DND-41 (cell line): ENCODE data around the gene PAK3.

Experiments
- EZH2 ChIP-seq: IDR thresholded peaks from 3 replicates; pipeline ENCODE4 v1.6.1; 2012; ENCODE audit warnings: borderline replicate concordance, low read depth, mild to moderate bottlenecking, moderate library complexity, low read length, inconsistent platforms; ENCODE audit not compliant: severe bottlenecking
- TF ChIP-seq, protein P1 (sequence below): IDR thresholded peaks from 2 replicates; pipeline ENCODE4 v1.5.1; 2012; ENCODE audit warnings: borderline replicate concordance, low read length, moderate library complexity, mild to moderate bottlenecking; ENCODE audit not compliant: poor library complexity, severe bottlenecking; ENCODE audit errors: extremely low read depth

DNA sequence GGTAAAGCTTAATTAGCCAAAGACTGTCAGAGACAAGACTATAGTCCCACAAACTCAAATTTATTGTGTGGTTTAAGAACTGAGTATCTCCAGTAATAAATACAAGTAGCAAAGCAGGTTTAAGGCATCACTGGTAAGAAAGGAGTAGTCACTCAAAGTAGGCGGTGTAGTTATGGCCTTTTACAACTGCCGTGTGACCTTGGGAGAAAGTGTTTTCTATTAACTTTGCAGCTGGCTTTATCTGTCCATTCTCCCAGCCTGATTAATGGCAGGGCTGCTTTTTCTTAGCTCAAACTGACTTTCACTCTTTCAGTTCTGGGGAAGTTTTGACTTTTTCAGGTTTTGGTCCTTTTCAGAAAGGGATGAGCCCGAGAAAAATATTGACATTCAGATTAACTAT lies 7.4 kb upstream of the PAK3 start:
- TF ChIP-seq, protein P1, sequence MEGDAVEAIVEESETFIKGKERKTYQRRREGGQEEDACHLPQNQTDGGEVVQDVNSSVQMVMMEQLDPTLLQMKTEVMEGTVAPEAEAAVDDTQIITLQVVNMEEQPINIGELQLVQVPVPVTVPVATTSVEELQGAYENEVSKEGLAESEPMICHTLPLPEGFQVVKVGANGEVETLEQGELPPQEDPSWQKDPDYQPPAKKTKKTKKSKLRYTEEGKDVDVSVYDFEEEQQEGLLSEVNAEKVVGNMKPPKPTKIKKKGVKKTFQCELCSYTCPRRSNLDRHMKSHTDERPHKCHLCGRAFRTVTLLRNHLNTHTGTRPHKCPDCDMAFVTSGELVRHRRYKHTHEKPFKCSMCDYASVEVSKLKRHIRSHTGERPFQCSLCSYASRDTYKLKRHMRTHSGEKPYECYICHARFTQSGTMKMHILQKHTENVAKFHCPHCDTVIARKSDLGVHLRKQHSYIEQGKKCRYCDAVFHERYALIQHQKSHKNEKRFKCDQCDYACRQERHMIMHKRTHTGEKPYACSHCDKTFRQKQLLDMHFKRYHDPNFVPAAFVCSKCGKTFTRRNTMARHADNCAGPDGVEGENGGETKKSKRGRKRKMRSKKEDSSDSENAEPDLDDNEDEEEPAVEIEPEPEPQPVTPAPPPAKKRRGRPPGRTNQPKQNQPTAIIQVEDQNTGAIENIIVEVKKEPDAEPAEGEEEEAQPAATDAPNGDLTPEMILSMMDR = no peak
- TF ChIP-seq EZH2 = no peak
